ENCODE results near the gene ECSIT. TPM values are rescaled to one million over a fixed set of nuclear protein-coding genes. Genes with fewer than 3 reads are reported as not detected.

Gene ECSIT
- total and polyA plus RNA-seq, 8 donors = 15.6 to 119 (median 73.4) TPM

DNA sequence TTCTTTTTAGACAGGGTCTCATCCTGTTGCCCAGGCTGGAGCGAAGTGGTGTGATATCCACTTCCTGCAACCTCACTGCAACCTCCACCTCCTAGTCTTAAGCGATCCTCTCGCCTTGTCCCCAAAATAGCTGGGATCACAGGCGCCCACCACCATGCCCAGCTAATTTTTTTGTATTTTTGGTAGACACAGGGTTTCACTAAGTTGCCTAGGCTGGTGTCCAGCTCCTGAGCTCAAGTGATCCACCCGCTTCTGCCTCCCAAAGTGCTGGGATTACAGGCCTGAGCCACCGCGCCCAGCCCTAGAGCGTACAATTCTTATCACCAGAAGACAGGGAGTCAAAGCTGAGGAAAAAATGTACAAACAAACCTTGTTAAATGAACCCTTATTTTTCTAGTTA, 34.6 kb upstream of the ECSIT start:
- WGBS, 5 donors = 68 to 82% (median 72%) methylated on average over 8 of the region's 8 CpGs
- Histone ChIP-seq H3K4me1 (peaks cover 10 to 32% (median 18%) of the 10 kb centered on the region in 4 donors), H3K9me3 (no peaks in the 10 kb centered on the region), H3K27me3 (no peaks in the 10 kb centered on the region), H3K36me3 (no peaks in the 10 kb centered on the region), H3K27ac (no peak overlapping the region), H3K4me3 (no peak overlapping the region)
- intact Hi-C loops (cut with DNase I; ENCODE audit: low total_unique reads) = no loop called here
- DNase-seq = no peak
- TF ChIP-seq EP300 (IDR thresholded peaks at IDR 0.05) = no peak
- TF ChIP-seq POLR2A (IDR thresholded peaks at IDR 0.05) = no peak
- no peak for TF ChIP-seq CTCF (IDR thresholded peaks at IDR 0.05)
- no peak for TF ChIP-seq POLR2AphosphoS5 (IDR thresholded peaks at IDR 0.05)

GRCh38 chr19:11560404-11561051, 31.6 kb upstream of the ECSIT start:
- Histone ChIP-seq H3K36me3 (peaks cover 0 to 11% (median 9%) of the 10 kb centered on the region in 4 donors), H3K27me3 (no peaks in the 10 kb centered on the region), H3K4me1 (peaks cover 23 to 57% (median 44%) of the 10 kb centered on the region in 4 donors), H3K9me3 (no peaks in the 10 kb centered on the region), H3K27ac (peak overlapping the region in 1 of 5 donors; percentile 92), H3K4me3 (peak overlapping the region; percentile 65 to 99 (median 95))
- WGBS, 5 donors = 9 to 16% (median 12%) methylated on average over 9 of the region's 9 CpGs
- intact Hi-C loops (cut with DNase I; ENCODE audit: low total_unique reads) = no loop called here
- DNase-seq = peak; percentile 41 to 87
- peak in 5 of 7 experiments; percentile 44 to 70 (median 61) for TF ChIP-seq CTCF (IDR thresholded peaks at IDR 0.05)
- no peak for TF ChIP-seq POLR2A (IDR thresholded peaks at IDR 0.05)

DNA sequence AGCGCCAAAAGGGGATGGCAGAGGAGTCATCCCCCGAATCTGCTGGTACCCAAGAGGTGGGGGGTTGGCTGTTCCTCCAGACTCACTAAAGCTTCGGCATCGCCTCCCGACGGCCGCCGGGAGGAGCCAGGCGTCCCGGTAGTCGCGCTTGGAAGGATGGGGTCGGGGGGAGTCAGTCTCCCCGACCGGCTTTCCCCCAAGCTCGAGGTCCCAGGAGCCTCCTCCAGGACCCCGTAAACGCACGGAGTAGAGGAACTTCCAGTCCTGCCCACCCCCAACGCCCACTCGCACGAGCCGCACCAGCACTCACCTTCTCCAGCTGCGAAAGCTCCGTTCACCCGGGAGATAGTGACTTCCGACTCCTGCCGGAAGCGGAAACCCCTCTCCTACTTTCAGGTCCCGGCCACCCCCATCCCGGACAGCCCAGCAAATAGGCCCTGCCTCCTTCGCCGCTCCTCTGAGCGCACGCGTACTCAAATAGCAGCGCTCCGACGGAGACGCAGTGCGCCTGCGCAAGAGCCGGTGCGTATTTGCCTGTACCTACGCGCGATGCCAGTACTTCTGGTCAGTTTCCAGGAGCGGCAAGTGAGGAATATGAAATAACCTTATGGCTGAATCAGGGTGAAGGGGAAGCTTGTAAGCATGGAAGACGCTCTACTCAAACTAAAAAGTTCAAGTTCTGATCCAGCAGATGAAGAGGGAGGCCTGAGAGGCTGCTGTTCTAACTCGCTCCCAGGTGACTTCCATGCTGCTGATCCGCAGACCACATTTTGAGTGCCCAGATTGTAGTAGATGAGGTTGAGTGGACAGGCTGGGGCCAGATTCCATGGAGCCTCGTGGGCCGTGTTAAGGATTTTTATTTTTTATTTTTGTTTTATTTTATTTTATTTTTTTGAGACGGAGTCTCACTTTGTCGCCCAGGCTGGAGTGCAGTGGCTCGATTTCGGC, 30.2 kb upstream of the ECSIT start, which contains the start of gene ELOF1:
ELOF1 (minus strand) TSS at position 350 of the 948 bp plus-strand sequence. CDS start 4,883 bp downstream, outside the sequence.
- H3K27me3 ChIP-seq = no peaks in the 10 kb centered on the region
- H3K36me3 ChIP-seq = peaks cover 8 to 25% (median 22%) of the 10 kb centered on the region in 4 donors
- WGBS, 5 donors = 2 to 5% (median 3%) methylated on average over 37 to 57 of the region's 57 CpGs
- peak in 1 of 7 experiments; percentile 14 for TF ChIP-seq CTCF (IDR thresholded peaks at IDR 0.05)
- TF ChIP-seq POLR2AphosphoS5 (IDR thresholded peaks at IDR 0.05) = peak; percentile 94 to 97 (median 94)
- peak in 2 of 4 donors; percentile 21 to 84 for TF ChIP-seq POLR2A (IDR thresholded peaks at IDR 0.05)
- peak; percentile 23 for TF ChIP-seq EP300 (IDR thresholded peaks at IDR 0.05)
- H3K4me3 ChIP-seq = peak within 1 kb of the TSS; percentile 65 to 99 (median 95)
- peaks cover 23 to 52% (median 46%) of the 10 kb centered on the region in 4 donors for H3K4me1 ChIP-seq
- H3K27ac ChIP-seq = peak within 1 kb of the TSS; percentile 71 to 92 (median 88)
- peak; percentile 98 to 99 for DNase-seq
- intact Hi-C loops (cut with DNase I; ENCODE audit: low total_unique reads) = no loop called here
- no peaks in the 10 kb centered on the region for H3K9me3 ChIP-seq
